A172 (cell line): ENCODE results near the gene REV3L. TPM values are rescaled to one million over a fixed set of nuclear protein-coding genes. Genes with fewer than 3 reads are reported as not detected.
A peak's percentile ranks its signal among the peaks of the same experiment; 100 is the strongest.
"Not testable (repeated sequence)": the region's sequence is repeated elsewhere in the genome, so short reads cannot be mapped to it uniquely, and the experiment has no call there.

Experiments
- DNase-seq: peaks from one replicate; pipeline ENCODE4 v3.0.0-alpha.2; 2015; ENCODE audit warnings: low spot score
- total RNA-seq: library from RNA; depleted of rRNA; stranded (reverse); fragments of >200 nt; shearing (Covaris generic); gene quantifications from 2 replicates; pipeline ENCODE4 v1.2.3, GENCODE V29; 2014

Gene REV3L
- total RNA-seq, 1 experiment from 2014 or later: 15.3 TPM

DNA sequence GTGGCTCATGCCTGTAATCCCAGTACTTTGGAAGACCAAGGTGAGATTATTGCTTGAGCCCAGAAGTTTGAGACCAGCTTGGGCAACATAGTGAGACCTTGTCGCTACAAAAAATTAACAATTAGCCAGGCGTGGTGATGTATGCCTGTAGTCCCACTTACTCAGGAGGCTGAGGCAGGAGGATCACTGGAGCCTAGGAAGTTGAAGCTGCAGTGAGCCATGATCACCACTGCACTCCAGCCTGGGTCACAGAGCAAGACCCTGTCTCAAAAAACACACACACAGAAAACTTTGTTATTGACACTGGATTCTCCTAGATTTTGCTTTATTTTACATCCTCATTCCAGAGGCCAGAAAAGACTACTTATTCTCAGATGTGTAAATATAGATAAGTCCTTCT lies 9.5 kb upstream of the REV3L start:
- no peak for DNase-seq

- no peak for DNase-seq
These were observed 7.0 kb upstream of the REV3L start for GRCh38 chr6:111490067-111490466.

DNA sequence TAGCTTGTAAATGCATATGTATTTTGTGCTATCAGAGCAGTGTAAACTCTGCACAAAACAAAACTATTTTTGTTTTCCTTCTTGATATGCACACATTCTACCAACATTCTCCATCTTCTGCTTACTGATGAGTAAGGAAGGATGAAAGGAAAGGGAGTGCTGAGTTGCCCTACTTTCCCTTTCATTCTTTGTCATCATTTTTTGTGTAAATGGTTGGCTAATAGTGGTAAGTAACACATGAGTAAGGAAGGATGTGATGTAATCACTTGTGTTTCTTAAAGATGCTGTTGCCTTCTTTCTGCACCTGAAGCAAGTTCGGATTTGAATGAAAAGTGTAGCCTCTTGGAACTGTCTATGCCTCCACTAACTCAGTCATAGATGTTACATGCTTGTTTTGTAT lies 4.6 kb upstream of the REV3L start:
- DNase-seq: no peak

- DNase-seq: no peak
These were observed 3.9 kb upstream of the REV3L start for GRCh38 chr6:111486921-111487320.

DNA sequence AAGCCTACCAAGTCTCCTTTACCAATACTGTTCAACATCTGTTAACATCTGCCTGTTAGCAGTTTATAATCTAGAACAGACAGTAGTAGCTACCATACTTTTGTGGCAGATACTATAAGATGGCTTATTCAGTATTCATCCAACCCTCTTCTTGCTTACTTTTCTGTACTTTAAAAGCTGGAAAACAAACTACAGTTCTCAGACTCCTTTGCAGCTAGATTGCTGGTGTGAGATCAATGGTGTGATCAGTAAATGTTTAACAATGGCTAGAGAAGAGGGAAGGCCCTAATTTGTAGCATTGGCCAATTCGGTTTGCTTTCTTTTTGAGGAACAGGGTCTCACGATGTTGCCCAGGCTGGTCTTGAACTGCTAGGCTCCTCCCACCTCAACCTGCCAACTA lies 3.5 kb upstream of the REV3L start:
- no peak for DNase-seq

DNA sequence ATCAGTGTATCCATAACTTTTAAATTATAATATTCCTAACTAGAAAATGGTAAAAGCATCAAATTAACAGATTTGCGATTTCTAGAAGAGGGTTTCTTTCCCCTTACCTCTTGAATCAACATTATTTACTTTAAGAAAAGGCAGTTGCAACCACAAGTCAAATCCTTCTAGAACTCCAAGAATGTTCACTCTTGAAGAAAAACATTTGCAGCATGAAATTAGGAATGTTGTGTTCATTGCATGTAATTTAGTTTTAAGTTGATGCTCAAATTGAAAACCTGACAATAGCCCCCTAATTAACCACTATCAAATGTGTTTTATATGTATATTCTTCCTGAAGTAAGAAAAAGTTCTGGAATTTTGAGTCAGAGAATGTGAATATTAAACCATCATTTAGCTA lies 2.3 kb upstream of the REV3L start:
- no peak for DNase-seq

- DNase-seq: no peak
These were observed 1.6 kb upstream of the REV3L start for GRCh38 chr6:111484633-111484930.

DNA sequence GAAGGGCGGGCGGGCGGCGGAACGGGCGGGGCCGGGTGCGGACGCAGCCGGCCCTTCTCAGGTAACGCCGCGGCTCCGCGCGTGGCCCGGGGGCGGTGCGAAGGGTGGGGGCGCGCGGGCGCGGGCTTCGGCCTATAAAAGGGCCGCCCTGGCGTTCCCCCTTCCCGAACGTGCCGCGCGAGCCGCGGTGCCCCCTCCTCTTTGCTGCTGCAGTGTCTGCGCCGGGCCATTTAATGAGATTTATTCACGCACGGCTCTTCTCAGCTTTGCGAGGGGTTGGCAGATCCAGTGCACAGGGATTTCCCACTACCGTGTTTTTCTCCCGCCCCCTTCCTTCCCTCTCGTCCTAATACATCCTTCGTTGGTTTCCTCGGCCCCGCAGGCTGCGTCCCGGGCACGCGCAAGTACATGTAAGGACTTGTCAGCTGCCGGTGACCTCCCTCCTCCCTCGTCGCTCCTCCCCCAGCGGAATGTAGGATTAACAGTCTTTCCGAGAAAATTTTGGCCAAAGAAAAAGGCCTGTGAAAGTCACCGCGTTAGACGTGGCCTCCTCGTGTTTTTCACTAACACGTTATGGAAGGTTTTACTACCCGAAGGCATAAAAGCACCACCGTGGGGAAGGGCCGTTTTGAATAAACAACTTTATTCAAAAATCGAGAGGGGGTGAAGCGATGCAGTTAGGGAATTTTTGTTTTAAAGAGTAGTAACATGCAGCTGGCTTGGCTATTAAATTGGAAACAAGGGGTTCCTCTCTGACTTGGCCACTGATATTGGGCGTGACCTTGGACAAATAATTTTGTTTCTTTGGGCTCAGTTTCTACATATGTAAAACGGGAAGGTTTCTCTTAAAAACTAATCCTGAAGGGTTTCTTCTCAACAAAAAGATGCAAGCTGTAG lies 966 bp upstream of the REV3L start:
- DNase-seq: peak; percentile 84

DNA sequence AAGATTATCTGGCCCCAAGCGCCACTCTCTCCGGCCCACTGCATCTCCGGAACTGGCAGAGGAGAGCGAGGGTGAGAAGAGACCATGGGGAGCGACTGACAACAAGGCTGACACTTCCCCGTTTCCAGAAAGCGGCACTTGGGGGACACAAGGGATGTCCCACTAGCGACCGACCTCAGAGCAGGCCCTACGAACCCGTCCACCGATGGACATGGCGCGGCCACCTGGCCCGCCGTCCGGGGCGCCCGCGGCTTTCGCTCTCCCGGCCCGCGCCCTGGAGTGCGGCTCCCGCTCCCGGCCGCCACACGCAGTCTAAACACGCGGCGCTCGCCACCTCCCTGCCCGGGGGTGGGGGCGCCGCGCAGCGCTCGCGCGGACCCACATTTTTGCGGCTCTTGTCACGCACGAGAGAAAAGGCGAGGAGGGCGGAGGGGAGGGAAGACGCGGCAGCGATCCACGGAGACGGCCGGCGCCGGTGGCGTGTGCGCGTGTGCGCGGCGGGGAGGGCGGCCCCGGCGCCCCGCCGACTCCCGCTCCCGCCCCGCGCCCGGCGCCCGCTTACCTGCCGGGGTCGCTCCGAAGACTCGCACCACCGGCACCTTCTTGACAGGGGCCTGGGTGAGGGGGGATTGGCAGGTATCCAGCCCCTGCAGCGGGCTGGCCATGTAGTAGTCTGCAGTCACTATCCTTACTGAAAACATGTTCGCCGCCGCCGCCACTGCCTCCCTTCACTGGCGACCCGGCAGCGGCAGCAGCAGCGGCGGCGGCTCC lies 645 bp downstream of the REV3L start:
- DNase-seq: peak; percentile 33

- no peak for DNase-seq
These were observed 1.2 kb downstream of the REV3L start for GRCh38 chr6:111481836-111482187.

- no peak for DNase-seq
These were observed 1.8 kb downstream of the REV3L start for GRCh38 chr6:111480988-111481822.

GRCh38 chr6:111478749-111479148 lies 4.3 kb downstream of the REV3L start:
- peak; percentile 66 for DNase-seq

DNA sequence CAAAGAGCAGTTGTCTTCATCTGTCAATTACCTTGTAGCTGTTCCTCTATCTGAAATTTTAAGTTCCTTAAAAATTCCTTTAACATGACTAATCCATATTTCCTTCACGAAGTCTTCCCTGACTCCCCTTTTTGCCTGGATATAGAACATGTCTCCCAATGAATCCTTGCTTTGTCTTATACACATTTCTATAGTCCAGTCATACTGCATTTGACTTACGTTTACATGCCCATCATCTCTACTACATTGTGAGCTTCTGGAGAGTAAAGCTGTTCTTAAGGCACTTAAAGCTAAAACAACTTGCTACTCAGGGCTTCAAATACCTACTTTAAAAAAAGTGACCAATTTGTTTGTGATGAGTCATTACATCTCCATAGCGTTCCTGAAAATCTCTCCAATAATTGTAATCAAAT lies 4.9 kb downstream of the REV3L start:
- no peak for DNase-seq

DNA sequence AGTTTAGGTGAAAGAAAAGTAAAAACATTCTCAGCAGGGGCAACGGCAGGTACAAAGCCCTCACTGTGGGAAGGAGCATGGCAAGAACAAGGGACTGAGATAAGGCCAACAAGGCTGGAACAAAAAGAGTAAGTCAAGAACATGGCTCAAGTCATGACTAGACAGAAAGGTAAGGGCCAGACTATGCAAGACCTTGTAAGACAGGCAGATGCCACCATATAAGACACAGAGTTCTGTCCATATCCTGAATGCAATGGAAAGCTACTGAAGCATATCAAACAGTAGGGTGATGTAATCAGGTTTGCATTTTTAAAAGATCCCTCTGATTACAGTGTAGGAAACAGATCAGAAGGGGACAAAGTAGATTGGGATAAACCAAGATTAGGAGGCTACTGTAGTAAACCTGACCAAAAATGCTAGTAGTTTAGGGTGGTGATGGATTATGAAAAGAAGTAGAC lies 5.5 kb downstream of the REV3L start:
- no peak for DNase-seq

DNA sequence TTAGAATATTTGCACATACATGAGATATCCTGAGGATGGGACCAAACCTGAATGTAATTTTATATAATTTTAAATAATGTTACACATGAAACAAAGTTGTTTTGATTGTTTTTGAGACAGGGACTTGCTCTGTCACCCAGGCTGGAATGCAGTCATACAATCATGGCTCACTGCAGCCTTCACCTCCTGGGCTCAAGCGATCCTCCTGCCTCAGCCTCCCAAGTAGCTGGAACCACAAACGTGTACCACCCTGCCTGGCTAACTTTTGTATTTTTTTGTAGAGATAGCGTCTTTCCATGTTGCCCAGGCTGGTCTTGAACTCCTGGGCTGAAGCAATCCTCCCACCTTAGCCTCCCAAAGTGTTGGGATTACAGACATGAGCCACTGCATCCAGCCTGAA lies 7.0 kb downstream of the REV3L start:
- DNase-seq: not testable (repeated sequence)

GRCh38 chr6:111474771-111475170 lies 8.2 kb downstream of the REV3L start:
- DNase-seq: no peak

- DNase-seq: no peak
These were observed 8.9 kb downstream of the REV3L start for GRCh38 chr6:111474106-111474505.

GRCh38 chr6:111472933-111473435 lies 10.0 kb downstream of the REV3L start:
- DNase-seq: no peak

DNA sequence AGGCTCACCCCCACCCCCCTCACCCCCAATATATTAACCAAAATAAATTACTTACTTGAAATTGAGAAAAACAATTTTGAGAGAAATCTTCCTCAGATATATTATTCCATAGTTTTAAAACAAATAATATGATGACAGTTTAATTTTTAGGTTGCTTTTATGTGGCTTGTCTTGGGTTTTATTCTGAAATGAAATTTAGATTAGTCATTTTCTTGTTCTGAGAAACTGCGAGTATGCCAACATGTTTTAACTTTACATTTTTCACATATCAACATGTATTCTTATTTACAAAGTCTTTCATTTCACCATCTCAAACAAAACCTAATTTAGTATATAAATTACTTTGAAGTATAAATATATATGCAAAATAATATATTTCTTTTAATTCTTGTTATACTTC lies 11.1 kb downstream of the REV3L start:
- DNase-seq: no peak

GRCh38 chr6:111471533-111471932 lies 11.5 kb downstream of the REV3L start:
- no peak for DNase-seq

DNA sequence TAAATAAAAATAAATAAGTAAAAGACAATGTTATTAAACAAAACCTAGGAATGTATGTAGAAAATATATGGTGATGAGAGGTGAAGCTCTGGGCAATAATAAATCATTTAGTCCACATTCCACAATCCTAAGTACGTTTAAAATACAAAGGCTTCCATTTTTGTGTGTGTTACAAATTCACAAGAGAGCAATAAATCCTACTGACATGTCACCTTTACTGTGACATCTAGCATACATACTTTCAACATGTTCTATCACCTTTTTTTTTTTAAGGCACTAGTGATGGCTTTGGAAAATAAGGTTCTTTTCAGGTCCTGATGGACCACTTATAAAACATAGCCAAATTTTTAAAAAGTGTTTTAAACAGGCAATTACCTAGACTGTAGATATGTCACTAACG lies 12.0 kb downstream of the REV3L start:
- DNase-seq: no peak

GRCh38 chr6:111469543-111469942 lies 13.5 kb downstream of the REV3L start:
- DNase-seq: no peak
